HEK293T (cell line): ENCODE results near the gene NEO1.

Experiments used
- CTCF ChIA-PET: fragments of 350-600 bp; formaldehyde crosslinking; extraction: SDS; loops from one replicate; lab custom pipeline; 2021; ENCODE audit warnings: antibody characterized with exemption, inconsistent platforms; lab: Yijun Ruan, JAX
- POLR2A ChIA-PET: fragments of 350-600 bp; formaldehyde crosslinking; extraction: SDS; loops from one replicate; lab custom pipeline; 2020; ENCODE audit warnings: antibody characterized with exemption, inconsistent platforms; lab: Yijun Ruan, JAX
- DNase-seq: peaks from one replicate; pipeline ENCODE4 v3.0.0; 2012; ENCODE audit warnings: mixed read lengths; ENCODE audit errors: extremely low spot score
- ARNT ChIP-seq: fragments of 450-650 bp; IDR thresholded peaks from 2 replicates; pipeline ENCODE4 v1.6.1; 2017; ENCODE audit warnings: mild to moderate bottlenecking
- BHLHE40 ChIP-seq: fragments of 450-650 bp; IDR thresholded peaks from 2 replicates; pipeline ENCODE4 v1.6.1; 2016; ENCODE audit warnings: mild to moderate bottlenecking, moderate library complexity, borderline replicate concordance
- CTBP1 ChIP-seq: fragments of 450-650 bp; IDR thresholded peaks from 2 replicates; pipeline ENCODE4 v1.6.1; 2016; ENCODE audit warnings: borderline replicate concordance
- ELF4 ChIP-seq: fragments of 450-650 bp; IDR thresholded peaks from 2 replicates; pipeline ENCODE4 v1.6.1; 2017; ENCODE audit warnings: antibody characterized with exemption
- FOXA1 ChIP-seq: fragments of 450-650 bp; IDR thresholded peaks from 2 replicates; pipeline ENCODE4 v1.6.1; 2016; ENCODE audit warnings: mild to moderate bottlenecking
- FOXK2 ChIP-seq: fragments of 450-650 bp; IDR thresholded peaks from 2 replicates; pipeline ENCODE4 v1.6.1; 2016; ENCODE audit warnings: mild to moderate bottlenecking
- FOXM1 ChIP-seq: fragments of 450-650 bp; IDR thresholded peaks from 2 replicates; pipeline ENCODE4 v1.6.1; 2017; ENCODE audit warnings: mild to moderate bottlenecking, borderline replicate concordance
- HDGF ChIP-seq: fragments of 450-650 bp; IDR thresholded peaks from 2 replicates; pipeline ENCODE4 v1.6.1; 2017; ENCODE audit warnings: antibody characterized with exemption, borderline replicate concordance
- L3MBTL2 ChIP-seq: fragments of 450-650 bp; conservative IDR thresholded peaks from 2 replicates; pipeline ENCODE4 v1.6.1; 2016; ENCODE audit warnings: mild to moderate bottlenecking
- LEF1 ChIP-seq: fragments of 450-650 bp; IDR thresholded peaks from 2 replicates; pipeline ENCODE4 v1.6.1; 2017; ENCODE audit warnings: mild to moderate bottlenecking, borderline replicate concordance
- NFRKB ChIP-seq: fragments of 450-650 bp; IDR thresholded peaks from 2 replicates; pipeline ENCODE4 v1.6.1; 2016; ENCODE audit warnings: mild to moderate bottlenecking, moderate library complexity
- SP1 ChIP-seq: fragments of 450-650 bp; IDR thresholded peaks from 2 replicates; pipeline ENCODE4 v1.6.1; 2017
- SUZ12 ChIP-seq: fragments of 450-650 bp; IDR thresholded peaks from 2 replicates; pipeline ENCODE4 v1.6.1; 2016; ENCODE audit warnings: mild to moderate bottlenecking
- TARDBP ChIP-seq: fragments of 450-650 bp; IDR thresholded peaks from 2 replicates; pipeline ENCODE4 v1.6.1; 2016
- ZNF384 ChIP-seq: fragments of 450-650 bp; IDR thresholded peaks from 2 replicates; pipeline ENCODE4 v1.6.1; 2016
- TF ChIP-seq, protein P1 (sequence below): fragments of 450-650 bp; IDR thresholded peaks from 2 replicates; pipeline ENCODE4 v1.6.1; 2016

The NEO1 gene

DNA sequence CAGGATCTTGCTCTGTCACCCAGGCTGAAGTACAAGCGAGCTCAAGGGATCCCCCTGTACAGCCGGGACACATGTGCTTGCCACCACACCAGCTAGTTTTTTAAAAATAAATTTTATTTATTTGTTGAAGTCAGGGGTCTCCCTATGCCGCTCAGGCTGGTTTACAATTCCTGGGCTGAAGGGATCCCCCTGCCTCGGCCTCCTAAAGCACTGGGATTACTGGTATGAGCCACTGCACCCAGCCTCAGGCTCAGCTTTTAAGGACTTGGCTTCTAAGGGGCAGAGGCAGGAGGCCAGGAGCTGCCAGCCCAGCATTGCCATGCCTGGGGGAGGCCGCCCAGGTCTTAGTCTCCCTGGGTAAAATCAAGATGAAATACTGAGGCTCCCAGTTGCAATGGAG lies 279.2 kb downstream of the NEO1 start:
- ChIA-PET CTCF (no interaction called here), POLR2A (no interaction called here)

GRCh38 chr15:73331991-73332925 lies 280.0 kb downstream of the NEO1 start:
- CTCF ChIA-PET: no interaction called here
- POLR2A ChIA-PET: no interaction called here
- no peak for DNase-seq
- no peak for TF ChIP-seq SP1
- TF ChIP-seq LEF1: no peak
- TF ChIP-seq FOXA1: no peak
- TF ChIP-seq CTBP1: no peak
- TF ChIP-seq NFRKB: no peak
- no peak for TF ChIP-seq ARNT
- TF ChIP-seq ELF4: no peak
- no peak for TF ChIP-seq HDGF
- no peak for TF ChIP-seq FOXM1
- TF ChIP-seq L3MBTL2: no peak
- no peak for TF ChIP-seq ZNF384
- no peak for TF ChIP-seq SUZ12
- no peak for TF ChIP-seq TARDBP

More for the DNA sequence above, 279.2 kb downstream of the NEO1 start:
- TF ChIP-seq ELF4 (no peak), HDGF (no peak), SUZ12 (no peak), NFRKB (no peak)
- no peak for DNase-seq

GRCh38 chr15:73333001-73333400 lies 280.7 kb downstream of the NEO1 start:
- POLR2A ChIA-PET: no interaction called here

DNA sequence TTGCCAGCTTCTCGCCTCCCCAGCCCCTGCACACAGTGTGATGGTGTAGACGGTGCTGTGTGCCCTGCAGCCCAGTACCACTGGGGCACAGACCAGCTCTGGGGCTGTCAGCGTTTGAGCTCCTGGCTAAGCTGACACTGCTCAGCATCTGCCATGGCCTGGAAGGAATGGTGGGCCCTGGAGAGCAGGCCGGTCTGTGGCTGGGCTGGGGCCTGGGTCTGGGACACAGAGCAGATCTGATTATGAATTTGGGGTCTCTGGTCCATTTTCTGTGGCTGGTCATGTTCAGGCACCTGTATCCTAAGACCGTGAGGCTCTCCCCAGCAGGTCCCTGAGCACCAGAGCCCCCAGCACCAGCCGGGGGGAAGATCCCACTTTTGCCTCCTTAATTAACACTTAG lies 281.8 kb downstream of the NEO1 start:
- CTCF ChIA-PET: interaction anchor here (1.1 kb wide), 1 partner anchor 28 kb away, joined by 3 read pairs; no protein-coding TSS in a partner anchor
- no peak for DNase-seq

More at GRCh38 chr15:73333001-73333400, 280.7 kb downstream of the NEO1 start:
- TF ChIP-seq, protein P1, sequence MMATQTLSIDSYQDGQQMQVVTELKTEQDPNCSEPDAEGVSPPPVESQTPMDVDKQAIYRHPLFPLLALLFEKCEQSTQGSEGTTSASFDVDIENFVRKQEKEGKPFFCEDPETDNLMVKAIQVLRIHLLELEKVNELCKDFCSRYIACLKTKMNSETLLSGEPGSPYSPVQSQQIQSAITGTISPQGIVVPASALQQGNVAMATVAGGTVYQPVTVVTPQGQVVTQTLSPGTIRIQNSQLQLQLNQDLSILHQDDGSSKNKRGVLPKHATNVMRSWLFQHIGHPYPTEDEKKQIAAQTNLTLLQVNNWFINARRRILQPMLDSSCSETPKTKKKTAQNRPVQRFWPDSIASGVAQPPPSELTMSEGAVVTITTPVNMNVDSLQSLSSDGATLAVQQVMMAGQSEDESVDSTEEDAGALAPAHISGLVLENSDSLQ: no peak
- no peak for TF ChIP-seq CTBP1
- CTCF ChIA-PET: interaction anchor here (1.1 kb wide), 1 partner anchor 27 kb away, joined by 3 read pairs; no protein-coding TSS in a partner anchor
- no peak for DNase-seq

DNA sequence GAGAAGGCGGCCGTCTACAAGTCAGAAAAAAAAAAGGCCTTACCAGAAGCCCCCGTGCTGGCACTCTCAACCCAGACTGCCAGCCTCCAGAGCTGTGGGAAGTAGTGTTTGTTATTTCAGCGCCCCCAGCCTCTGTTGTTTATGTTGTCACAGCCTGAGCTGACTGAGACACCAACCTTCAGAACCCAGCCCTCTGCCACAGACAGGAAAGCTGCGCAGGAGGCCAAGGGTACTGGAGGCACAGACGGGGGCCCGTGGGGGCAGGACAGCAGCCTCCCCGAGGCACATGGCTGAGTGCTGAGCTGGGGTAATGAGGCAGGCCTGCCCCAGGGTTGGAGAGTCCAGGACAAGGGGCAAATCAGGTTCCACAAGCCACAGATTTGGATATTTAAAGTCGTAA lies 282.8 kb downstream of the NEO1 start:
- CTCF ChIA-PET: interaction anchor here (0.5 kb wide), 1 partner anchor 527 kb away, joined by 3 read pairs; no protein-coding TSS in a partner anchor
- POLR2A ChIA-PET: no interaction called here
- TF ChIP-seq FOXA1 (no peak), ZNF384 (no peak), LEF1 (no peak), L3MBTL2 (no peak), TARDBP (no peak), CTBP1 (no peak), SUZ12 (no peak), FOXM1 (no peak), BHLHE40 (no peak), NFRKB (no peak), ARNT (no peak), FOXK2 (no peak), SP1 (no peak), ELF4 (no peak)
- TF ChIP-seq, protein P1: no peak
- no peak for DNase-seq

More for the DNA sequence above, 281.8 kb downstream of the NEO1 start:
- POLR2A ChIA-PET: no interaction called here
- no peak for TF ChIP-seq L3MBTL2
- TF ChIP-seq FOXA1: no peak
- TF ChIP-seq CTBP1: no peak
- TF ChIP-seq FOXM1: no peak
- TF ChIP-seq, protein P1: no peak
- TF ChIP-seq LEF1: no peak
- no peak for TF ChIP-seq TARDBP
- no peak for TF ChIP-seq BHLHE40
- no peak for TF ChIP-seq SP1
- no peak for TF ChIP-seq NFRKB
- TF ChIP-seq SUZ12: no peak
- TF ChIP-seq ELF4: no peak
- TF ChIP-seq ARNT: no peak
- no peak for TF ChIP-seq ZNF384
- TF ChIP-seq FOXK2: no peak
- TF ChIP-seq HDGF: no peak

GRCh38 chr15:73335471-73335870 lies 283.2 kb downstream of the NEO1 start:
- no peak for DNase-seq
- CTCF ChIA-PET: interaction anchor here (0.5 kb wide), 1 partner anchor 527 kb away, joined by 3 read pairs; no protein-coding TSS in a partner anchor
- TF ChIP-seq, protein P1: no peak
- no peak for TF ChIP-seq NFRKB
- TF ChIP-seq SUZ12: no peak
- TF ChIP-seq LEF1: no peak
- TF ChIP-seq ELF4: no peak
- no peak for TF ChIP-seq CTBP1
- no peak for TF ChIP-seq FOXM1
- TF ChIP-seq TARDBP: no peak
- TF ChIP-seq L3MBTL2: no peak
- TF ChIP-seq ZNF384: no peak
- TF ChIP-seq SP1: no peak
- no peak for TF ChIP-seq ARNT
- TF ChIP-seq BHLHE40: no peak
- TF ChIP-seq FOXK2: no peak
- TF ChIP-seq FOXA1: no peak
- TF ChIP-seq HDGF: no peak
- POLR2A ChIA-PET: no interaction called here
